Stimulated activated CD4-positive, alpha-beta T cell treated with anti-CD3 and anti-CD28 coated beads, Interleukin-1b, Interleukin-23, amount 100 ng/mL, for 1 hour (primary cell): Measurements from ENCODE around the gene COX11.

Source experiments
- DNase-seq, 2 donors: peaks; one replicate each; pipeline ENCODE4 v3.0.0-alpha.2; 2020; ENCODE audit warnings: low read depth in 2 of 2

The COX11 gene

DNA sequence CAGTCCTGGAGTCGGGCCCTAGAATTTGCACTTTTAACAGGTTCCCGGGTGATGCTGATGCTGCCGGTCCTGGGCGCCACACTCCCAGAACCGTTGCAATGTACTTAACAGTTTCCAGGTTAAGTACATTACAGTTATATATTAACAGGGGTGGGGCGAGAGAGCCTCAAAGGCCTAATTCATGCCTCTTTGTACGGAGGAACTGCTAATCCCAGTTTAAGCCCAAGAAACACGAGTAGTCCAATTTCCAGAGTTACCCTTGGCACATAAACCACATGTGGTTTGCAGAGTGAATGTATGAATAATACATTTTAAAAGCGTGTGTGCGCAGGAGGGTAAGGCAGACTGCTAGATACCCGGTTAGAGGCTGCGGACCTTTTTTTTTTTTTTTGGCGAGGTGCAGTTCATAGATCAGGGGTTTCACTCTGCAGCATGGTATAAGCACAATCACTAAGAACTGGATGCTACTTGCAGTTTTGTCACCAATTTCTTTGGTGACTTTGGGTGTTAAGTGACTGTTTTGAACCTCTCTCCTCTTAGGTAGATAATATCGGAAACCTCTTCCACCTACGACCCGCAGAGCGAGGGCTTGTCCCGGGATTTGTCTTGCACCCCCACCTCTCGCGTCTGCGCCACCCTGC is 713 bp downstream of the COX11 start:
- no peak for DNase-seq

- no peak for DNase-seq
These were observed 11.7 kb downstream of the COX11 start for GRCh38 chr17:54956791-54957190.

DNA sequence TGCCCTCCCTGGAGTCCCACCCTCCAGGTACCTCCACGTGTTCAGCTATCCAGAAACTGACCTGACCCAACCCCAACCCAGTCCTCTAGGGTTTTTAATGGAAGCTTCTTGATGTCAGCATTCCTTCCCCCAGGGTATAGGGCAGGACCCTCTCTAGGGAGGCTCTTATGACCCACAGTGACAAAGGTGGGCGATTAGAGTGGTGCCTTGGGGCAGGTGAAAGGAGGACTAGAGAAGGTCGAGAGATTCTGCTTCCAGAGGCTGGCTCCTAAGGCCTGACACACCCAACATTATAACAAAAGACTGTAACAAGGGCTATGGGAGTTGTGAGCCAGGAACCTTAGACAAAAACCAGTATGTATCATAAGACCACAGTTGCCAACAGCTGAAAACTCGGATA is 17.2 kb downstream of the COX11 start:
- no peak for DNase-seq

GRCh38 chr17:54950116-54950515 is 18.3 kb downstream of the COX11 start:
- no peak for DNase-seq

DNA sequence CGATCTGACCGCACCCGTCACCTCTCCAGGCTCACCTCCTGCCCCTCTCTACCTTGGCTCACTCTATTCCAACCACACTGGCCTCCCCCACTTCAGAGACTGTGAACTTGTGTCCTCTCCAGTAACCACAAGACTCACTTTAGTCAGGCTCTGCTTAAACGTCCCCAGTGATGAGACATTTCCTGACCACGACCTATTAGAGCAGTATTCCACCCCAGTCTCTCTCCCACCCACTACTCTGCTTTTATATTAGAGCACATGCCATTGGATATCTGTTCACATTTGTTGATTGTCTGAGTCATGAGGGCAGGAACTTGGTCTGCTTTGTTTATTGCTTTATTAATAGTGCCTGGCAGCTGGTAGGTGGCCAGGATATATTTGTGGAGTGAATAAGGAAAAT is 20.1 kb downstream of the COX11 start:
- DNase-seq, result no peak

GRCh38 chr17:54947396-54947795 is 21.1 kb downstream of the COX11 start:
- DNase-seq, result no peak

GRCh38 chr17:54945671-54946070 is 22.8 kb downstream of the COX11 start:
- DNase-seq, result no peak

GRCh38 chr17:54945231-54945630 is 23.2 kb downstream of the COX11 start:
- no peak for DNase-seq

DNA sequence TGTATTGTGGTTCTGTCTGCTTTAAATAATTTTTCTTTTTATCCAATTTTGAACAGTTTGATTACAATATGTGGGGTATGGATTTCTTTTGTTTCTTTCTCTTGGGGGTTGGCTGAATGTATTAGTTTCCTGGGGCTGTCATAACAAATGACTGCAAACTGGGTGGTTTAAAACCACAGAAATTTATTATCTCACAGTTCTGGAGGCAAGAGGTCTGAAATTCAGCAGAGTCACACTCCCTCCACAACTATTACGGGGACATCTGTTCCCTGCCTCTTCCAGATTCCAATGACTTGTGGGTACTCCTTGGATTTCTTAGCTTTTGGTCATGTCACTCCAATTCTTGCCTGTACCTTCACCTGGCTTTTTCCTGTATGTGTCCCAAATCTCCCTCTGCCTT is 23.7 kb downstream of the COX11 start:
- DNase-seq, result no peak

GRCh38 chr17:54941285-54941684 is 27.2 kb downstream of the COX11 start:
- no peak for DNase-seq

- no peak for DNase-seq
These were observed 31.0 kb downstream of the COX11 start for GRCh38 chr17:54937426-54937825.

- no peak for DNase-seq
These were observed 31.4 kb downstream of the COX11 start for GRCh38 chr17:54937018-54937417.

DNA sequence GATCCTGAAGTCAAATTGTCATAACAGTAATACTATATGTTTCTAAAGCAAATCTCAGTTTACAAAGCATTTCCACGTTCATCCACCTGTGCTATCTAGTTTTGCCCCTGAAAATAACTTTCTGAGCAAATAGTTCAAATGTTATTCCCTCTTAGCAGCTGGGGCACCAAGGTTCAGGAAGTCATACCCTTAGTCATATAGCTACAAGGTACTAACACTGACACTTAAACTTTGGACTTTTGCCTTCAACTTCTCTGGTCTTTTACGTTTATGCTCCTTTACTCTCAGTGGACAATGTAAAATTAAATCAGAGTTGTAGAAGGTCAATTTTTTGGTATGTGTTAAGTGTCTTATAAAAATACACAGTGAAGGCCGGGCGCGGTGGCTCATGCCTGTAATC is 33.0 kb downstream of the COX11 start:
- DNase-seq, result no peak

- no peak for DNase-seq
These were observed 34.5 kb downstream of the COX11 start for GRCh38 chr17:54933921-54934320.

DNA sequence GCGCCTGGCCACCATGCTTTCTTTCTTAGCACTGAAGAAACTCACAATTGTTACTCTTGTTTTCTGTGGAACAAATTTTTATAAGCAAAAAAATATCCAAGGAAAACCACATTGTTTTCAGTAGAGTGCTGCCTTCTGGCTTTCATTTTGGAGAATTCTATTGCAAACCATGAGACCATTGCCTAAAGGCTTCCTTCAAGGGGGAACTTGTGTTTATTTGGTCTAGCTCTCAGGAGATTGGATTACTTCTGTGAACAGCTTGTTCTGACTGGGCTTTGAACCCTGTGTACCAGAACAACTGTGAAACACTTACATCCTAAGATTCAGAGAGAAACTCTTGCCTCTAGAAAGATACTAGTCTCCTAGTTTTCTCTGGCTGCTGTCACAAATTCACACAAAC is 35.7 kb downstream of the COX11 start:
- no peak for DNase-seq

DNA sequence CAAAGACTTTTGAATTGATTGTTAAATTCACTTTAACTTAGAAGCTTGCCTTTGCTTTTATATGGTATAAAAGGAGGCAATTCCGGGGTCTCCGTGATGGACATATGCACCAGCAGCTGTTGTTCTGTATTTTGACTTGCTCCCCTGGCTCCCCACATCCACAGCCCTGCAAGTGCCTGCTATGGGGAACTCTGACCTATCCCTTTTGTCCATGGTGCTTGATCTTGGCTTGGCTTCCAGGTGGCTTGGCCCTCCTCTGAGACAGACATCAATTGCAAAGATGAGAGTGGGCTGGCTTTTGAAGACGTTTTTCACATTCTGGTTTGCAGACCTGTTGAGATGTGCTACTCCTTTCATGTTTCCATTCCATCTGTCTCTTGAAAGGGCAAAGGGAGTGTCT is 40.9 kb downstream of the COX11 start:
- DNase-seq, result no peak

GRCh38 chr17:54924405-54924804 is 44.0 kb downstream of the COX11 start:
- no peak for DNase-seq

DNA sequence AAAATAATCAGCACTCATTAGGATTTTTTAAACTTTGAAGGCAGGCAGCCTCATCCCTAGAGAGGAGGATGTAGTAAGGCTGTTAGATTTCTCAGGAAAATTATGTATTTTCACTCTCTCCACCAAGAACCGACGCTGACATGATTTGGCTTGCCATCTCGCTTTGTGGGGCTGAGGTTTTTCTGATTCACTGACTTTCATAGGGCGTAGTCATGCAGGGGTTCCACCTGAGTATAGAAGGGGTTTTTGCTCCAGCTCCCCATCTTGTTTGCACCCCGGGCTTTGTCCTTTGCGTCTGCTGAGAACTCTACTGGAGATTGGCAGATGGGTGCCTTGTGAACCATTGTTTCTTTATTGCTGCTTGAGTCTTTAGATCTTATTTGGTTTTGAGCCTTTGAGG is 47.6 kb downstream of the COX11 start:
- no peak for DNase-seq

- no peak for DNase-seq
These were observed 49.0 kb downstream of the COX11 start for GRCh38 chr17:54919425-54919824.

GRCh38 chr17:54916721-54917120 is 51.7 kb downstream of the COX11 start:
- DNase-seq, result no peak
